SU-DHL-6 (cell line): ENCODE results near the gene CHST10.

ENCODE experiments used
- H2AFZ ChIP-seq: fragments of 200-600 bp; sonication (generic); 2 replicates; pipeline ENCODE4 v1.6.1; 2014; ENCODE audit warnings: low read depth, mild to moderate bottlenecking, moderate library complexity, mixed read lengths, antibody characterized with exemption, low read length; ENCODE audit not compliant: severe bottlenecking
- H3F3A ChIP-seq: fragments of 200-600 bp; shearing (Covaris generic); 2 replicates; pipeline ENCODE4 v1.6.0; 2016; ENCODE audit warnings: antibody characterized with exemption, mild to moderate bottlenecking; ENCODE audit not compliant: insufficient read depth
- H3K27ac ChIP-seq: fragments of 200-600 bp; sonication (generic); 2 replicates; pipeline ENCODE4 v1.5.1; 2016; ENCODE audit warnings: low read depth, mild to moderate bottlenecking, low read length, moderate library complexity, mixed read lengths
- H3K27me3 ChIP-seq: fragments of 200-600 bp; sonication (generic), shearing (Covaris generic); 2 replicates; pipeline ENCODE4 v1.6.0; 2014; ENCODE audit warnings: mild to moderate bottlenecking, low read length
- H3K36me3 ChIP-seq: fragments of 200-600 bp; sonication (generic); 2 replicates; pipeline ENCODE4 v1.6.1; 2014; ENCODE audit warnings: mild to moderate bottlenecking, low read length, mixed read lengths
- H3K4me2 ChIP-seq: fragments of 300-600, 200-600 bp; shearing (Covaris generic), sonication (generic); 2 replicates; pipeline ENCODE4 v1.6.0; 2014; ENCODE audit warnings: low read length, low read depth, mild to moderate bottlenecking; ENCODE audit not compliant: poor library complexity, severe bottlenecking
- H3K4me3 ChIP-seq: fragments of 200-600 bp; sonication (generic); 2 replicates; pipeline ENCODE4 v1.5.1; 2014; ENCODE audit warnings: antibody characterized with exemption, low read length, mild to moderate bottlenecking, mixed read lengths; ENCODE audit not compliant: insufficient read depth, poor library complexity, severe bottlenecking
- H3K79me2 ChIP-seq: fragments of 200-600 bp; sonication (generic); 2 replicates; pipeline ENCODE4 v1.6.1; 2014; ENCODE audit warnings: mild to moderate bottlenecking, low read length, moderate library complexity; ENCODE audit not compliant: insufficient read depth
- H3K9ac ChIP-seq: fragments of 200-600 bp; sonication (generic); 2 replicates; pipeline ENCODE4 v1.7.0; 2014; ENCODE audit warnings: mild to moderate bottlenecking, low read length
- H3K9me2 ChIP-seq: fragments of 200-600 bp; sonication (generic); replicated peaks from 2 replicates; pipeline ENCODE4 v1.6.1; 2014; ENCODE audit warnings: low read length; ENCODE audit not compliant: insufficient read depth
- H3K9me3 ChIP-seq: fragments of 200-600 bp; sonication (generic); 2 replicates; pipeline ENCODE4 v1.6.1; 2014; ENCODE audit warnings: low read length, mixed read lengths; ENCODE audit not compliant: insufficient read depth
- H4K20me1 ChIP-seq: fragments of 200-600 bp; sonication (generic); 2 replicates; pipeline ENCODE4 v1.6.1; 2014; ENCODE audit warnings: low read depth, mild to moderate bottlenecking, antibody characterized with exemption, low read length, moderate library complexity, mixed read lengths
- EZH2phosphoT487 ChIP-seq: fragments of 200-600 bp; sonication (generic), shearing (Covaris generic); conservative IDR thresholded peaks from 2 replicates; pipeline ENCODE4 v1.6.1; 2018; ENCODE audit warnings: mild to moderate bottlenecking, antibody characterized with exemption, low read length, moderate library complexity, mixed read lengths
- TF ChIP-seq, protein P1 (sequence below): fragments of 200-600 bp; sonication (generic); IDR thresholded peaks from one replicate; pipeline ENCODE4 v1.5.1; 2017; ENCODE audit warnings: antibody characterized with exemption, mild to moderate bottlenecking, low read length, moderate library complexity; ENCODE audit not compliant: insufficient read depth, poor library complexity, severe bottlenecking

Gene CHST10

DNA sequence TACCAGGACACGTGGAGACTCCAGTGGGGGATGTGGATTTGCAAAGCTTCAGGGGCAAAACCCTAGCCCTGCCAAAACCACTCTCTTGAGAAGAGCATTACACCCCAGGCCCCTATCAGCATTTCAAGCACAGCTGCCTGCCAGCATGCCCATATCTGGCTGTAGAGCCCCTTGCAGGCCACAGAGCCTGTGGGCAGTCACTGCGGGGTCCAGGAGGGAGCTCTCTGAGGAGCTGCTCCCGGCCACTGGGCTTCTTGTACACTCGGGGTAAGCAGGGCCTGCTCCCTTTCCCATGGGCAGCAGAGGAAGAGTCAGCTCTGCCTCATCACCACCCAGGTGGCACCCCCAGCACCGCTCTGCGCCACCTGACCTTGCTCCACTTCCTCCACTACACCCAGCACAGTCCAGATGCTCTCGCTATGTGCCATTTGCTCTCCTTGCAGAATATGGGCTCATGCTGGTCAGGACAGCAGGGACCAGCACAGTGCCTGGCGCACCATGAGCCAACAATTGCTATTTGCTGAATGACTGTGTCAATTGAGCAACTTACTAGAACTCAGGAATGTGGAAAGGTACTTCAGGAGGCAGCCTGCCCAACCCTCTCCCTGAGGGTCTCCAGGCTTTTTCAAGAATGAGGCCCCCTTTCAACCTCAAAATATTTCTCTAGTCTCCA, 7.4 kb downstream of the CHST10 start:
- Histone ChIP-seq H3F3A (no peaks in the 10 kb centered on the region), H3K4me2 (no peak overlapping the region), H2AFZ (no peak overlapping the region), H3K9me2 (no peaks in the 10 kb centered on the region), H3K27ac (no peak overlapping the region), H3K27me3 (no peaks in the 10 kb centered on the region), H3K36me3 (no peaks in the 10 kb centered on the region), H3K9me3 (no peaks in the 10 kb centered on the region), H4K20me1 (no peaks in the 10 kb centered on the region), H3K9ac (no peak overlapping the region), H3K79me2 (peaks cover 20% of the 10 kb centered on the region; the same call in 1 of the 2 replicates), H3K4me3 (no peak overlapping the region)
- TF ChIP-seq, protein P1, sequence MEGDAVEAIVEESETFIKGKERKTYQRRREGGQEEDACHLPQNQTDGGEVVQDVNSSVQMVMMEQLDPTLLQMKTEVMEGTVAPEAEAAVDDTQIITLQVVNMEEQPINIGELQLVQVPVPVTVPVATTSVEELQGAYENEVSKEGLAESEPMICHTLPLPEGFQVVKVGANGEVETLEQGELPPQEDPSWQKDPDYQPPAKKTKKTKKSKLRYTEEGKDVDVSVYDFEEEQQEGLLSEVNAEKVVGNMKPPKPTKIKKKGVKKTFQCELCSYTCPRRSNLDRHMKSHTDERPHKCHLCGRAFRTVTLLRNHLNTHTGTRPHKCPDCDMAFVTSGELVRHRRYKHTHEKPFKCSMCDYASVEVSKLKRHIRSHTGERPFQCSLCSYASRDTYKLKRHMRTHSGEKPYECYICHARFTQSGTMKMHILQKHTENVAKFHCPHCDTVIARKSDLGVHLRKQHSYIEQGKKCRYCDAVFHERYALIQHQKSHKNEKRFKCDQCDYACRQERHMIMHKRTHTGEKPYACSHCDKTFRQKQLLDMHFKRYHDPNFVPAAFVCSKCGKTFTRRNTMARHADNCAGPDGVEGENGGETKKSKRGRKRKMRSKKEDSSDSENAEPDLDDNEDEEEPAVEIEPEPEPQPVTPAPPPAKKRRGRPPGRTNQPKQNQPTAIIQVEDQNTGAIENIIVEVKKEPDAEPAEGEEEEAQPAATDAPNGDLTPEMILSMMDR: no peak
- TF ChIP-seq EZH2phosphoT487: no peak

DNA sequence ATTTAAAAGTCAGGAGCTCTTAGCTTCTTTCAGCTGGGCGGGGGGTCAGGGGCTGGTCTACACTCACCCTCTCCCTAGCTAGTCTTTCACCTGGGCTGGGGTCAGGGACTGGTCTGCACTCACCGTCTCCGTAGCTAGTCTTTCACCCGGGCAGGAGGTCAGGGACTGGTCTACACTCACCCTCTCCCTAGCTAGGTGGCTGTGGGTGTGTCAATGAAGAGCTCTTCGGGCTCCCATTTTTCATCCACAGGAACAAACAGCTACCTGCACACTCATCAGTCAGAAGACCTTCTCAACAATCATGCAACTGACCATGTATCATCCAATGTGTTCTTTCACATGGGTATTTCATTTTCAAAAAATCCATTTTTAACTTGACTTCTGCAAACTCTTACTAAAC, 8.0 kb downstream of the CHST10 start:
- H3F3A ChIP-seq: no peaks in the 10 kb centered on the region
- H3K9me3 ChIP-seq: no peaks in the 10 kb centered on the region
- H3K4me3 ChIP-seq: no peak overlapping the region
- H3K36me3 ChIP-seq: no peaks in the 10 kb centered on the region
- H4K20me1 ChIP-seq: no peaks in the 10 kb centered on the region
- no peaks in the 10 kb centered on the region for H3K9me2 ChIP-seq
- H3K9ac ChIP-seq: no peak overlapping the region
- peaks cover 17% of the 10 kb centered on the region; the same call in 1 of the 2 replicates for H3K79me2 ChIP-seq
- no peaks in the 10 kb centered on the region for H3K27me3 ChIP-seq
- H3K4me2 ChIP-seq: no peak overlapping the region
- H3K27ac ChIP-seq: no peak overlapping the region
- TF ChIP-seq, protein P1: no peak
- TF ChIP-seq EZH2phosphoT487: no peak
- no peak overlapping the region for H2AFZ ChIP-seq

DNA sequence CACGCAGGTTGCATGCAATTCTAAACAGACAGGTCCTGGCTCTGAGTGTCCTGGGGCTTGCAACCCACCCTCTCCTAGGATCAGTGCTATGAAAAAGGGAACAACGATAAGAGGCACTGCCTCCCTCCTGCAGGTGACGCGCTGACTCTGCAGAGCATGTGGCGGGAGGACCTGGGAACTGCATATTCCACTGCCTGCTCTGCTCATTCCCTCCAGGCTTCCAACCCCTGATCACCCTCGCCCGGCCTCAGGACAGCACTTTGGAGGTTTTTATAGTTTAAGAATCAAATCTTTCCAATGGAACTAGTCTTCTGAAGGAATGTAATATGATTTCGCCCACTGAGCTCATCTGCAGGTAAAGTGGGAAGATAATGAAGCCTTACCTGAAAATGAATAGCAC, 8.5 kb downstream of the CHST10 start:
- H4K20me1 ChIP-seq: no peaks in the 10 kb centered on the region
- no peak overlapping the region for H3K4me2 ChIP-seq
- no peaks in the 10 kb centered on the region for H3K9me2 ChIP-seq
- TF ChIP-seq EZH2phosphoT487: no peak
- TF ChIP-seq, protein P1: no peak
- no peaks in the 10 kb centered on the region for H3K36me3 ChIP-seq
- no peak overlapping the region for H3K9ac ChIP-seq
- H3K27ac ChIP-seq: no peak overlapping the region
- peaks cover 16% of the 10 kb centered on the region; the same call in 1 of the 2 replicates for H3K79me2 ChIP-seq
- no peaks in the 10 kb centered on the region for H3K9me3 ChIP-seq
- no peak overlapping the region for H3K4me3 ChIP-seq
- H3K27me3 ChIP-seq: no peaks in the 10 kb centered on the region
- H2AFZ ChIP-seq: no peak overlapping the region
- H3F3A ChIP-seq: no peaks in the 10 kb centered on the region
